ENCODE data around the gene SPATA2L.

Gene SPATA2L

DNA sequence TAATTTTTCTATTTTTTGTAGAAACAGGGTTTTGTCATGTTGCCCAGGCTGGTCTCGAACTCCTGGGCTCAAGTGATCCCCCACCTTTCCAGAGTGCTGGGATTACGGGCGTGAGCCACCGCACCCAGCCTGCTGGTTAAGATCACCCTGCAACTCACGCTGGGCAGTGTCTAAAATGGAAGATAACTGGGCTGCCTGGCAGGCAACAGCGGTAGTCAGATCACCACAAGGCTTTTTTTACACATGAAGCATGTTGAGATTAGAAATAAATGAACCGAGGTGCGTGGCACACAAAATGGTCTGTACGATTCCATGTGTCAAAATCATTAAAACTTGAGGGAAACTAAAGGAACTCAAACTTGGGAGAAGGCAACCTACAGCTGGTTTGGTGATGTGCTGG is 46.6 kb upstream of the SPATA2L start:
- H3K36me3 ChIP-seq (replicated peaks; ENCODE audit: insufficient read depth, low read length): no peaks in the 10 kb centered on the region
- no peaks in the 10 kb centered on the region for H4K20me1 ChIP-seq (ENCODE audit: insufficient read depth, low read length)
- no peak for DNase-seq
- no peak overlapping the region for H3K27ac ChIP-seq (ENCODE audit: low read length)
- H2AFZ ChIP-seq (ENCODE audit: low read length): no peak overlapping the region
- no peaks in the 10 kb centered on the region for H3K9me2 ChIP-seq (replicated peaks; ENCODE audit: insufficient read depth, low read length)
- H3K4me2 ChIP-seq (ENCODE audit: low read depth, low read length): no peak overlapping the region
- peaks cover 7% of the 10 kb centered on the region for H3F3A ChIP-seq (ENCODE audit: insufficient read depth, low read length)
- no peaks in the 10 kb centered on the region for H3K9me3 ChIP-seq (replicated peaks; ENCODE audit: insufficient read depth, low read length)
- TF ChIP-seq CTCF (IDR thresholded peaks at IDR 0.05; ENCODE audit: low read length): no peak
- no peak for TF ChIP-seq EZH2 (optimal IDR thresholded peaks at IDR 0.05; ENCODE audit: low read depth, low read length)
- no peak for TF ChIP-seq EZH2phosphoT487 (IDR thresholded peaks at IDR 0.05; ENCODE audit: low read length)
- H3K4me1 ChIP-seq (ENCODE audit: low read length): peaks cover 7% of the 10 kb centered on the region
- peaks cover 5% of the 10 kb centered on the region; the same call in 1 of the 2 replicates for H3K79me2 ChIP-seq (ENCODE audit: low read length)
- no peak overlapping the region for H3K9ac ChIP-seq (ENCODE audit: low read length)
- H3K27me3 ChIP-seq (replicated peaks; ENCODE audit: insufficient read depth, low read length): no peaks in the 10 kb centered on the region
- H3K4me3 ChIP-seq (ENCODE audit: low read length): no peak overlapping the region

- H3K27me3 ChIP-seq (replicated peaks; ENCODE audit: insufficient read depth, low read length): no peaks in the 10 kb centered on the region
- no peak for DNase-seq
- H3K9ac ChIP-seq (ENCODE audit: low read length): no peak overlapping the region
- H3K9me3 ChIP-seq (replicated peaks; ENCODE audit: insufficient read depth, low read length): no peaks in the 10 kb centered on the region
- H4K20me1 ChIP-seq (ENCODE audit: insufficient read depth, low read length): no peaks in the 10 kb centered on the region
- no peak overlapping the region for H3K4me3 ChIP-seq (ENCODE audit: low read length)
- TF ChIP-seq CTCF (IDR thresholded peaks at IDR 0.05; ENCODE audit: low read length) (no peak), EZH2 (optimal IDR thresholded peaks at IDR 0.05; ENCODE audit: low read depth, low read length) (no peak), EZH2phosphoT487 (IDR thresholded peaks at IDR 0.05; ENCODE audit: low read length) (no peak)
- no peaks in the 10 kb centered on the region for H3K36me3 ChIP-seq (replicated peaks; ENCODE audit: insufficient read depth, low read length)
- no peak overlapping the region for H3K4me2 ChIP-seq (ENCODE audit: low read depth, low read length)
- no peak overlapping the region for H3K27ac ChIP-seq (ENCODE audit: low read length)
- H2AFZ ChIP-seq (ENCODE audit: low read length): no peak overlapping the region
- H3F3A ChIP-seq (ENCODE audit: insufficient read depth, low read length): peaks cover 12% of the 10 kb centered on the region
- peaks cover 5% of the 10 kb centered on the region; the same call in 1 of the 2 replicates for H3K79me2 ChIP-seq (ENCODE audit: low read length)
- H3K9me2 ChIP-seq (replicated peaks; ENCODE audit: insufficient read depth, low read length): no peaks in the 10 kb centered on the region
- H3K4me1 ChIP-seq (ENCODE audit: low read length): peaks cover 8% of the 10 kb centered on the region
Observed at GRCh38 chr16:89746043-89746442, 44.5 kb upstream of the SPATA2L start.

- Histone ChIP-seq H3K36me3 (replicated peaks; ENCODE audit: insufficient read depth, low read length) (no peaks in the 10 kb centered on the region), H3K4me1 (ENCODE audit: low read length) (peaks cover 8% of the 10 kb centered on the region), H3K9me3 (replicated peaks; ENCODE audit: insufficient read depth, low read length) (no peaks in the 10 kb centered on the region), H2AFZ (ENCODE audit: low read length) (no peak overlapping the region), H3F3A (ENCODE audit: insufficient read depth, low read length) (peaks cover 12% of the 10 kb centered on the region), H3K27me3 (replicated peaks; ENCODE audit: insufficient read depth, low read length) (no peaks in the 10 kb centered on the region), H4K20me1 (ENCODE audit: insufficient read depth, low read length) (no peaks in the 10 kb centered on the region), H3K9ac (ENCODE audit: low read length) (no peak overlapping the region), H3K4me3 (ENCODE audit: low read length) (no peak overlapping the region), H3K79me2 (ENCODE audit: low read length) (peaks cover 4% of the 10 kb centered on the region; the same call in 1 of the 2 replicates), H3K27ac (ENCODE audit: low read length) (no peak overlapping the region), H3K4me2 (ENCODE audit: low read depth, low read length) (no peak overlapping the region), H3K9me2 (replicated peaks; ENCODE audit: insufficient read depth, low read length) (no peaks in the 10 kb centered on the region)
- no peak for TF ChIP-seq EZH2 (optimal IDR thresholded peaks at IDR 0.05; ENCODE audit: low read depth, low read length)
- TF ChIP-seq CTCF (IDR thresholded peaks at IDR 0.05; ENCODE audit: low read length): no peak
- TF ChIP-seq EZH2phosphoT487 (IDR thresholded peaks at IDR 0.05; ENCODE audit: low read length): no peak
- DNase-seq: no peak
Observed at GRCh38 chr16:89744813-89745212, 43.3 kb upstream of the SPATA2L start.

Measured in MM.1S (cell line).